Stimulated activated CD8-positive, alpha-beta memory T cell treated with anti-CD3 and anti-CD28 coated beads, Interleukin-12 subunit alpha, Interleukin-12 subunit beta, amount 100 ng/mL, for 24 hours (primary cell): ENCODE data around the gene RBL1.
"Not testable (repeated sequence)": the region's sequence is repeated elsewhere in the genome, so short reads cannot be mapped to it uniquely, and the experiment has no call there.

Experiments
- DNase-seq: peaks from one replicate; pipeline ENCODE4 v3.0.0-alpha.2; 2020; ENCODE audit errors: extremely low read depth

The RBL1 gene

GRCh38 chr20:37075932-37076685 lies 19.7 kb downstream of the RBL1 start:
- no peak for DNase-seq

DNA sequence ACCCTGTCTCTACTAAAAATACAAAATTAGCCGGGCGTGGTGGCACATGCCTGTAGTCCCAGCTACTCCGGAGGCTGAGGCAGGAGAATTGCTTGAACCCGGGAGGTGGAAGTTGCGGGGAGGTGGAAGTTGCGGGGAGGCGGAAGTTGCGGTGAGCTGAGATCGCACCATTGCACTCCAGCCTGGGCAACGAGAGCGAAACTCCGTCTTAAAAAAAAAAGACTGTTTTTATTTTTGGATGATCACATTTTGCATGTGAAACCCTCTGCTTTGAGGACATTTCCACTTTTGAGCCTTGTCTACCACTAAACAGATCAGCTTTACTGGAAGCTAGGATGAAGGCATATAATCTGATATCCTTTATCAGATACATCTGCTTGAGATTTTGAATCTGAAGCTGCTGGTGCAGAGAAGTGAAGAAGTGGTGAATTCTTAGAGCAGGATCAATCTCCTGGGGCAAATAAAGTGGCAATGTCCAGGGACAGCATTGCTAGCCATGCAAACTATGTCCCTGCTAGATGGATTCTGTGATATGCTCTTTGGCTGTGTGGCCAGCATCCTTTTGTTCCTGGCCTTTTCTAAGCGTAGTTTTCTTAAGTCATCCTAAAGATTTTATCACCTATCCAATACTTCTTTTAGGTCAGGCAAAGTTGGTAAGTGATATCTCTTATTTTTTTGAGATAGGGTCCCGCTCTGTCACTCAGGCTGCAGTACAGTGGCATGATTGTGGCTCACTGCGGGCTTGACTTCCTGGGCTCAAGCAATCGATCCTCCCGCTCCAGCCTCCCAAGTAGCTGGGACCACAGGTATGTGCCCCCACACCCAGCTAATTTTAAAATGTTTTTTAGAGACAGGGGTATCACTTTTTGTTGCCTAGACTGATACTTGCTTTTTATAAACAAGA lies 23.3 kb downstream of the RBL1 start:
- DNase-seq: no peak

- no peak for DNase-seq
Observed at GRCh38 chr20:37071481-37071911, 24.3 kb downstream of the RBL1 start.

DNA sequence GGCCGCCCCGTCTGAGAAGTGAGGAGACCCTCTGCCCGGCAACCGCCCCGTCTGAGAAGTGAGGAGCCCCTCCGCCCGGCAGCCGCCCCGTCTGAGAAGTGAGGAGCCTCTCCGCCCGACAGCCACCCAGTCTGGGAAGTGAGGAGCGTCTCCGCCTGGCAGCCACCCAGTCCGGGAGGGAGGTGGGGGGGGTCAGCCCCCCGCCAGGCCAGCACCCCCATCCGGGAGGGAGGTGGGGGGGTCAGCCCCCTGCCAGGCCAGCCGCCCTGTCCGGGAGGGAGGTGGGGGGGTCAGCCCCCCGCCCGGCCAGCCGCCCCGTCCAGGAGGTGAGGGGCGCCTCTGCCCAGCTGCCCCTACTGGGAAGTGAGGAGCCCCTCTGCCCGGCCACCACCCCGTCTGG lies 26.2 kb downstream of the RBL1 start:
- DNase-seq: not testable (repeated sequence)

GRCh38 chr20:37066168-37066567 lies 29.6 kb downstream of the RBL1 start:
- no peak for DNase-seq

GRCh38 chr20:37055276-37055675 lies 40.5 kb downstream of the RBL1 start:
- no peak for DNase-seq

DNA sequence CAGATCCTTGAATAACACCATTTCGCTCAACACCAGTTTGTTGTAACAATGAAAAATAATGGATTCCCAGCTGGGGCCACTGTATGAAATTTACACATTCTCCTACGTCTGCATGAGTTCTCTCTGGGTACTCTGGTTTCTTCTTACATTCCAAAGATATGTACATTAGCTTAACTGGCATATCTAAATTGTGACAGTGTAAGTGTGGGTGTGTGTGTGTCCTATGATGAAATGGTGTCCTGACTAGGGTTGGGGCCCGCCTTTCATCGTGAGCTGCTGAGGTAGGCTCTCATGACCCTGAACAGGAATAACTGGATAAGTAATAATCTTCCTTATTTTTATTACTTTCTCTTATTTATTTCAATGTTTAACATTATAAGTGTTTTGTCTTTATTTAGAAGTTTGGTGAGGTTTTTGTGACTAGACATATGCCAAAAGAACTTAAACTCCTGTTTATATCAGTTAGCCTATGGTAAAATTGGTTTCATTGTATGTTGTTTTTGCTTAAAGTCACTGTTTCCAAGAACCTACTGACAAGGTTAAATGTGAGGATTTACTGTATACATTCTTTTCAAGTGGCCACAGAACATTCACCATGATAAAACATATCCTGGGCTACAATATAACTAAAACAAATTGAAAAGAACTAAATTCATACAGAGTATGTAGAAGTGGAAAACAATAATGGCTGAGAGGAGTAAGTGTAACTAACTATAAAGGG lies 42.4 kb downstream of the RBL1 start:
- no peak for DNase-seq

DNA sequence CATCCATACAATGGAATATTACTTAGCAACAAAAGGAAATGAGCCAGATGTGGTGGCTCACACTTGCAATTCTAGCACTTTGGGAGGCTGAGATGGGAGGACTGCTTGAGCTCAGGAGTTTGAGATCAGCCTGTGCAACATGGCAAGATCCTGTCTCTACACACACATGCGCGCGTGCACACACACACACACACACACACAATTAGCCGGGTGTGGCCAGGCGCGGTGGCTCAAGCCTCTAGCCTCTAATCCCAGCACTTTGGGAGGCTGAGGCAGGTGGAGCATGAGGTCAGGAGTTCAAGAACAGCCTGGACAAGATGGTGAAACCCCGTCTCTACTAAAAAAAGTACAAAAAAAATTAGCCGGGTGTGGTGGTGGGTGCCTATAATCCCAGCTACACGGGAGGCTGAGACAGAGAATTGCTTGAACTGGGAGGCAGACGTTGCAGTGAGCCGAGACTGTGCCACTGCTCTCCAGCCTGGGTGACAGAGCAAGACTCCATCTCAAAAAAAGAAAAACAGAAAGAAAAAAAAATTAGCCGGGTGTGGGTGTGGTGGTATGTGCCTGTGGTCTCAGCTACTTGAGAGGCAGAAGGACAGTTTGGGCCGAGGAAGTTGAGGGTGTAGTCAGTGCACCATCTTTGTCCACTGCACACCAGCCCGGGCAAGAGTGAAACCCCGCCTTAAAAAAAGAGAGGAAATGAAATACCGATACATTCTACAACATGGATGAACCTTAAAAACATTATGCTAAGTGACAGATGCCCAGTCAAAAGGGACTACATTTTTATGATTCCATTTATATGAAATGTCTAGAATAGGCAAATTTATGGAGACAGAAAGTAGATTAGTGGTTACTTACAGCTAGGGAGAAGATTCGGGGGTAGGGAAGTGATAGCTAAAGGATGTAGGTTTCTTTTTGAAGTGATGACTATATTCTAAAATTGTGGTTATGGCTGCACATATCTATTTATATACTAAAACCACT lies 52.5 kb downstream of the RBL1 start:
- no peak for DNase-seq

DNA sequence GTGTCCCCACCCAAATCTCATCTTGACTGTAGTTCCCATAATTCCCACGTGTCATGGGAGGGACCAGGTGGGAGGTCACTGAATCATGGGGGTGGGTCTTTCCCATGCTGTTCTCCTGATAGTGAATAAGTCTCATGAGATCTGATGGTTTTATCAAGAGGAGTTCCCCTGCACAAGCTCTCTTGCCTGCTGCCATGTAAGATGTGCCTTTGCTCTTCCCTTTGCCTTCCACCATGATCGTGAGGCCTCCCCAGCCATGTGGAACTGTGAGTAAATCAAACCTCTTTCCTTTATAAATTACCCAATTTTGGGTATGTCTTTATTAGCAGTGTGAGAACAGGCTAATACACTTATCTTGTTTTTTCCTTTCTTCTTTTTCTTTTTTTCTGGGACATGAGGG lies 56.4 kb downstream of the RBL1 start:
- not testable (repeated sequence) for DNase-seq

DNA sequence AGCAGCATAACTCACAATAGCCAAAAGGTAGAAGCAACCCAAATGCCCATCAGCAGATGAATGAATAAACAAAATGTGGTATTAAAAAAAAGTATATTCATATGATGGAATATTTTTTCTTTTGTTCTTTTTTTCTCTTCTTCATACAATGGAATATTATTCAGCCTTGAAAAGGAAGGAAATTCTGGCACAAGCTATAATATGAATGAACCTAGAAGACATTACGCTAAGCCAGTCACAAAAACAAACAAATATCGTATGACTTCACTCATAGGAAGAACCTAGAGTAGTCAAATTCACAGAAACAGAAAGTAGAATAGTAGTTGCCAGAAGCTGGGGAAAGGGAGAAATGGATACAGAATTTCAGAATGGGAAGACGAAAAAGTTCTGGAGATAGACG lies 63.7 kb downstream of the RBL1 start:
- no peak for DNase-seq

DNA sequence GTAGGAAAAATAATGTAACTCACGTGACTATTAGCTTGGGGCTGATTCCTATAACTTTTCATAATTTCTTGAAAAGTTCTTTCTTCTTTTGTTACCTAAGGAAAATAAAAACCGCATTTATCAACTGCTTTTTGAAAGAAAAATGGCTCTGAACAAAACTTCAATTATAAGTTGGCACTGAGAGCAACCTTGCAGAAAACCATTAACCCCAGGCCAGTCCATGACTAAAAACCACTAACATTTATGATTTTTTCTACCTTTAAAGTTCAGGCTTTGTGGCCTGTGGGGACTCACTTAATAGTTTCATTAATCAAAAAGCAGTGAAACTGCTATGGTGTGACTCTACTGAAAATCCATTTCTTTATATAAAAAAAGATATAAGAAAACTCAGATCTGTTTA lies 75.2 kb downstream of the RBL1 start:
- no peak for DNase-seq

- DNase-seq: not testable (repeated sequence)
Observed at GRCh38 chr20:37012631-37013030, 83.2 kb downstream of the RBL1 start.

- DNase-seq: not testable (repeated sequence)
Observed at GRCh38 chr20:37011858-37012257, 83.9 kb downstream of the RBL1 start.

- DNase-seq: no peak
Observed at GRCh38 chr20:37011147-37011546, 84.7 kb downstream of the RBL1 start.

- no peak for DNase-seq
Observed at GRCh38 chr20:37007898-37008649, 87.7 kb downstream of the RBL1 start.

DNA sequence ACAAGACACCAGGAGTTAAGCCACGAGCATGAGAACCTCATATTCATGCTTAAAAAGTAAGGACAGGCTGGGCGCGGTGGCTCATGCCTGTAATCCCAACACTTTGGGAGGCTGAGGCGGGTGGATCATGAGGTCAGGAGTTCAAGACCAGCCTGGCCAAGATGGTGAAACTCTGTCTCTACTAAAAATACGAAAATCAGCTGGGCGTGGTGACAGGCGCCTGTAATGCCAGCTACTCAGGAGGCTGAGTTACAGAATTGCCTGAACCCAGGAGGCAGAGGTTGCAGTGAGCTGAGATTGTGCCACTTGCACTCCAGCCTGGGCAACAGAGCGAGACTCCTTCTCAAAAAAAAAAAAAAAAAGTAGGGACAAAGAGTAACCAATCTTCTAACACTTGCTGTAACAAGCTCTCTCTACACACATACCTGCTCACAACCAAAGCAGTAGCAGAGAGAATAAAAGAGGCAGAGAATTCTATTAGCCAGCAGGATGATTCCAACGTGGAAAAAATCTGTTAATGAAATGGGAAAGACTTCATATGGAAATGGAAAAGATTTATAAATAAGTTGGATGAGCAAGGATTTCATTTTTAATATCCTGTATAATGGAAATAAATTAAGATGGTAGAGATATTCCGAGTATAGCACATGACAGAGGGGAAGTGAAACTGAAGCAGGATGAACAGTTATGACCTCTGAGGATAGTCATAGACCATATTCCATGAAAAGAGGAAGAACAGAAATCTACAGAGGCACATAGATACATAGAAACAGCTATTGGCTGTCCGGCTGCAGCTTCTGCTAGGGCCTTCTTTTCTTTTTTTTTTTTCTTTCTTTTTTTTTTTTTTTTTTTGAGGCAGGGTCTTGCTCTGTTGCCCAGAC lies 90.5 kb downstream of the RBL1 start:
- not testable (repeated sequence) for DNase-seq

GRCh38 chr20:37001634-37002033 lies 94.2 kb downstream of the RBL1 start:
- not testable (repeated sequence) for DNase-seq

DNA sequence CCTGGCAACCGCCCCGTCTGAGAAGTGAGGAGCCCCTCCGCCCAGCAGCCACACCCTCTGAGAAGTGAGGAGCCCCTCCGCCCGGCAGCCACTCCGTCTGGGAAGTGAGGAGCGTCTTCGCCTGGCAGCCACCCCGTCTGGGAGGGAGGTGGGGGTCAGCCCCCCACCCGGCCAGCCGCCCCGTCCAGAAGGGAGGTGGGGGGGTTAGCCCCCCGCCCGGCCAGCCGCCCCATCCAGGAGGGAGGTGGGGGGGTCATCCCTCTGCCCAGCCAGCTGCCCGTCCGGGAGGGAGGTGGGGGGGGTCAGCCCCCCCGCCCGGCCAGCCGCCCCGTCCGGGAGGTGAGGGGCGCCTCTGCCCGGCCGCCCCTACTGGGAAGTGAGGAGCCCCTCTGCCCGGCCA lies 95.6 kb downstream of the RBL1 start:
- DNase-seq: not testable (repeated sequence)

- no peak for DNase-seq
Observed at GRCh38 chr20:36998652-36999051, 97.1 kb downstream of the RBL1 start.
